ENCODE measurements around the gene CACNG4. TPM values are rescaled to one million over a fixed set of nuclear protein-coding genes. Genes with fewer than 3 reads are reported as not detected.

The CACNG4 gene
- total RNA-seq, 4 donors from 2014 or later, result 0.21 to 3.9 (median 0.26) TPM; not detected in 1

- intact Hi-C loops (cut with DNase I; ENCODE audit: low total_unique reads), result no loop called here
- no peaks in the 10 kb centered on the region for H3K27me3 ChIP-seq
- H3K27ac ChIP-seq, result no peak overlapping the region
- no peaks in the 10 kb centered on the region for H3K4me1 ChIP-seq
- no peak for DNase-seq
- TF ChIP-seq POLR2A (IDR thresholded peaks at IDR 0.05) (no peak), CTCF (IDR thresholded peaks at IDR 0.05) (no peak)
- no peaks in the 10 kb centered on the region for H3K36me3 ChIP-seq
- no peak overlapping the region for H3K4me3 ChIP-seq
- no peaks in the 10 kb centered on the region for H3K9me3 ChIP-seq
Measured at GRCh38 chr17:67074781-67075180, 110.3 kb downstream of the CACNG4 start.

- H3K36me3 ChIP-seq, result no peaks in the 10 kb centered on the region
- H3K27me3 ChIP-seq, result no peaks in the 10 kb centered on the region
- no peaks in the 10 kb centered on the region for H3K4me1 ChIP-seq
- no peaks in the 10 kb centered on the region for H3K9me3 ChIP-seq
- no peak overlapping the region for H3K27ac ChIP-seq
- DNase-seq, result no peak
- TF ChIP-seq POLR2A (IDR thresholded peaks at IDR 0.05) (no peak), CTCF (IDR thresholded peaks at IDR 0.05) (no peak)
- intact Hi-C loops (cut with DNase I; ENCODE audit: low total_unique reads), result no loop called here
- H3K4me3 ChIP-seq, result no peak overlapping the region
Measured at GRCh38 chr17:67076290-67076689, 111.8 kb downstream of the CACNG4 start.

GRCh38 chr17:67078292-67078691 lies 113.8 kb downstream of the CACNG4 start:
- H3K9me3 ChIP-seq, result no peaks in the 10 kb centered on the region
- DNase-seq, result no peak
- H3K36me3 ChIP-seq, result no peaks in the 10 kb centered on the region
- intact Hi-C loops (cut with DNase I; ENCODE audit: low total_unique reads), result no loop called here
- no peaks in the 10 kb centered on the region for H3K4me1 ChIP-seq
- H3K27ac ChIP-seq, result no peak overlapping the region
- H3K4me3 ChIP-seq, result no peak overlapping the region
- H3K27me3 ChIP-seq, result no peaks in the 10 kb centered on the region
- TF ChIP-seq POLR2A (IDR thresholded peaks at IDR 0.05) (no peak), CTCF (IDR thresholded peaks at IDR 0.05) (no peak)

GRCh38 chr17:67079491-67079890 lies 115.0 kb downstream of the CACNG4 start:
- no peaks in the 10 kb centered on the region for H3K27me3 ChIP-seq
- intact Hi-C loops (cut with DNase I; ENCODE audit: low total_unique reads), result no loop called here
- TF ChIP-seq CTCF (IDR thresholded peaks at IDR 0.05) (no peak), POLR2A (IDR thresholded peaks at IDR 0.05) (no peak)
- H3K36me3 ChIP-seq, result no peaks in the 10 kb centered on the region
- no peak overlapping the region for H3K4me3 ChIP-seq
- H3K9me3 ChIP-seq, result no peaks in the 10 kb centered on the region
- DNase-seq, result no peak
- H3K4me1 ChIP-seq, result no peaks in the 10 kb centered on the region
- no peak overlapping the region for H3K27ac ChIP-seq

GRCh38 chr17:67080804-67081203 lies 116.3 kb downstream of the CACNG4 start:
- no peak for TF ChIP-seq POLR2A (IDR thresholded peaks at IDR 0.05)
- TF ChIP-seq CTCF (IDR thresholded peaks at IDR 0.05), result no peak
- intact Hi-C loops (cut with DNase I; ENCODE audit: low total_unique reads), result no loop called here
- Histone ChIP-seq H3K36me3 (no peaks in the 10 kb centered on the region), H3K4me1 (no peaks in the 10 kb centered on the region), H3K27ac (no peak overlapping the region), H3K9me3 (no peaks in the 10 kb centered on the region), H3K27me3 (no peaks in the 10 kb centered on the region), H3K4me3 (no peak overlapping the region)
- no peak for DNase-seq

All from uterus (tissue), 4 donors.